Suprapubic skin (tissue), 4 donors: ENCODE results near the gene NDUFS1. TPM values are rescaled to one million over a fixed set of nuclear protein-coding genes. Genes with fewer than 3 reads are reported as not detected.
"Not testable (repeated sequence)": the region's sequence is repeated elsewhere in the genome, so short reads cannot be mapped to it uniquely, and the experiment has no call there.

ENCODE experiments used
- DNase-seq, 2 donors: peaks; one replicate each; pipeline ENCODE4 v3.0.0-alpha.2; 2019; ENCODE audit warnings: low spot score in 2 of 2
- H3K27ac ChIP-seq: fragments of 200-600 bp; sonication (generic); one replicate; pipeline ENCODE4 v1.5.1; 2019
- H3K27me3 ChIP-seq: fragments of 200-600 bp; sonication (generic); one replicate; pipeline ENCODE4 v1.5.1; 2019
- H3K36me3 ChIP-seq: fragments of 200-600 bp; sonication (generic); one replicate; pipeline ENCODE4 v1.5.1; 2019
- H3K4me1 ChIP-seq: fragments of 200-600 bp; sonication (generic); one replicate; pipeline ENCODE4 v1.5.1; 2019
- H3K4me3 ChIP-seq: fragments of 200-600 bp; sonication (generic); one replicate; pipeline ENCODE4 v1.5.1; 2019; ENCODE audit warnings: mild to moderate bottlenecking
- H3K9me3 ChIP-seq: fragments of 200-600 bp; sonication (generic); one replicate; pipeline ENCODE4 v1.5.1; 2019
- CTCF ChIP-seq, 2 donors: fragments of 200-600 bp in 1 of 2; fragments of 450-650 bp in 1 of 2; sonication (generic) in 1 of 2; IDR thresholded peaks; one replicate each; pipeline ENCODE4 v1.5.1; 2016 to 2019; ENCODE audit warnings: antibody characterized with exemption in 2 of 2, mild to moderate bottlenecking in 1 of 2, moderate library complexity in 1 of 2
- EP300 ChIP-seq: sonication (generic); formaldehyde crosslinking; IDR thresholded peaks from one replicate; pipeline ENCODE4 v1.6.1; 2017; ENCODE audit warnings: antibody characterized with exemption
- POLR2A ChIP-seq, 2 donors: fragments of 450-650 bp; IDR thresholded peaks; one replicate each; pipeline ENCODE4 v1.6.1; 2017; ENCODE audit warnings: antibody characterized with exemption in 2 of 2, mild to moderate bottlenecking in 2 of 2, moderate library complexity in 2 of 2
- POLR2AphosphoS5 ChIP-seq, 3 donors: sonication (generic); formaldehyde crosslinking; IDR thresholded peaks; one replicate each; pipeline ENCODE4 v1.6.1; 2017; ENCODE audit warnings: antibody characterized with exemption in 3 of 3
- WGBS: methylation state at CpG from one replicate; pipeline ENCODE4 v1.1.5; 2018; 5-methylcytosine and 5-hydroxymethylcytosine counted together
- total RNA-seq, 4 donors: library from RNA; depleted of rRNA; stranded (reverse); fragments of >200 nt; gene quantifications; one replicate each; pipeline ENCODE4 v1.1.0, GENCODE V29; 2016

Gene NDUFS1
- total RNA-seq, 4 donors from 2014 or later: 65.7 to 74.2 (median 69.9) TPM

GRCh38 chr2:206173147-206173546 is 13.9 kb upstream of the NDUFS1 start:
- Histone ChIP-seq H3K36me3 (peaks cover under 1% of the 10 kb centered on the region), H3K27ac (no peak overlapping the region)
- 96% methylated on average over 4 of the region's 4 CpGs for WGBS

GRCh38 chr2:206171624-206172397 is 12.6 kb upstream of the NDUFS1 start:
- no CpG with 5 or more reads among the region's 52 CpGs for WGBS
- H3K36me3 ChIP-seq, DNase-seq: not testable (repeated sequence)

More at GRCh38 chr2:206173147-206173546, 13.9 kb upstream of the NDUFS1 start:
- Histone ChIP-seq H3K9me3 (no peaks in the 10 kb centered on the region), H3K4me3 (no peak overlapping the region), H3K27me3 (no peaks in the 10 kb centered on the region), H3K4me1 (no peaks in the 10 kb centered on the region)
- no peak for DNase-seq
- no peak for TF ChIP-seq POLR2AphosphoS5 (IDR thresholded peaks at IDR 0.05)
- no peak for TF ChIP-seq EP300
- TF ChIP-seq CTCF (IDR thresholded peaks at IDR 0.05): no peak
- TF ChIP-seq POLR2A (IDR thresholded peaks at IDR 0.05): no peak

DNA sequence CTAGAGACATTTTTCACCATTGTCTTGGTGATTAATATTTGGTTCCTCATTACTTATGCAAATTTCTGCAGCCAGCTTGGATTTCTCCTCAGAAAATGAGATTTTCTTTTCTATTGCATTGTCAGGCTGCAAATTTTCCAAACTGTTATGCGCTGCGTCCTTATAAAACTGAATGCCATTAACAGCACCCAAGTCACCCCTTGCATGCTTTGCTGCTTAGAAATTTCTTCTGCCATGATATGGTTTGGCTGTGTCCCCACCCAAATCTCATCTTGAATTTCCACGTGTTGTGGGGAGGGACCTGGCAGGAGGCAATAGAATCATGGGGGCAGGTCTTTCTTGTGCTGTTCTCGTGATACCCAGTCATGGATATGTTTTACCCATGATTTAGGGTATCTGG is 9.0 kb upstream of the NDUFS1 start:
- peaks cover 14% of the 10 kb centered on the region for H3K36me3 ChIP-seq
- not testable (repeated sequence) for H3K27ac ChIP-seq, H3K4me3 ChIP-seq, DNase-seq, H3K9me3 ChIP-seq, H3K27me3 ChIP-seq, H3K4me1 ChIP-seq
- 97% methylated on average over 4 of the region's 4 CpGs for WGBS

More at GRCh38 chr2:206171624-206172397, 12.6 kb upstream of the NDUFS1 start:
- H3K4me1 ChIP-seq, H3K27ac ChIP-seq, H3K27me3 ChIP-seq, H3K9me3 ChIP-seq, H3K4me3 ChIP-seq: not testable (repeated sequence)

DNA sequence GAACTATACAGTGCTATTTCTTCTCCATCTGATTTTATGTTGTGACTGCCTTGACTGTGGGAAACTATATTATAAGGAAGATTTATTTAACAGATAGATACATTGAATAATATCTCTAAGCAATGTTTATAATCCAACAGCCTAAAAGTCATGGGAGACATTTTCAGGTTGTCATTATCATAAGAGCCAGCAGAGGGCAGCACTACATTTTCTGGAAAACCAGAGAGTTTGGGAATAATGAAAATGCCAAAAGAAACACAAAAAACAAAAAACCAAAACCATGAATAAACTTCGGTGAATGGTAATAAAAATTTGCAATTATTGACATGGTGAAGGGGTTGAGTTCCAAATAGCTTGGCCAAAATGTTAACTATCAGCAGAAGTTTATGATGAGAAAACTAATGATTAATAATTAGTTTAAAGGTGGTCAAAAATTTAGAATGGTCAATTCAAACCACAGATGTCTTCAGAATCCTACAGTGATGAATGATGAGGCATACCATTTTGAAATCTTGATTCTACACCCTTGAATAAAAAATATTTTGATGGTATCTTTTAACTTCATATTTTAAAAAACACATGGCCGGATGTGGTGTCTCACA is 5.1 kb upstream of the NDUFS1 start:
- Histone ChIP-seq H3K4me3 (no peak overlapping the region), H3K4me1 (peaks cover 17% of the 10 kb centered on the region), H3K27ac (no peak overlapping the region), H3K9me3 (no peaks in the 10 kb centered on the region), H3K36me3 (peaks cover 34% of the 10 kb centered on the region), H3K27me3 (no peaks in the 10 kb centered on the region)
- TF ChIP-seq EP300: no peak
- TF ChIP-seq CTCF (IDR thresholded peaks at IDR 0.05): peak; percentile 54 to 64
- WGBS: 56% methylated on average over 2 of the region's 2 CpGs
- no peak for DNase-seq

DNA sequence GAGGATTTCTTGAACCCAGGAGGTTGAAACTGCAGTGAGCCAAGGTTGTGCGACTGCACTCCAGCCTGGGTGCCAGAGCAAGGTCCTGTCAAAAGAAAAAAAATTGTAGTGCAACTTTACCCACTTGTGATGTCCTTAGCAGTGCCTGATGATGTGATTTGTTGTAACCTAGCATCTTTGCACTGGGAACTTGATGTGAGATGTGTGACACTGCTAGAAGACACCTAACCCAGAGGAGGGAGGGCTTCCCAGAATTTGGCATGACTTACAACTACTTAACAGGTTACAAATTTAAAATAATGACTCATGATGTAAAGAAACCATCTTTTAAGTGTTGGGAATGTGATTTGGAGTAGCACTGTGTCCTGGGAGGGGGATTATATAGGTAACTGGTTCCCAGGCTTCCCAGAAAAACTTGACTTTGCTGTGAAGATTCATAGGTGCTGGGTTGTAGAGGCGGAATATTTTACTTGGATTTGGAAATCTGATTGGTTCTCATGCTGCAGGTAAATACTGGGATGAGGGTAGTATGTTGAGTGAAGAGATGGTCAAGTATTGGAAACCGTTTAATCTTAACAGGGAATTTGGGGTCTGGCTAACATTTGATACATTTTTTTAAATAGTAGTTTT is 4.1 kb upstream of the NDUFS1 start:
- 80% methylated on average over 3 of the region's 3 CpGs for WGBS
- no peak for DNase-seq
- Histone ChIP-seq H3K27ac (no peak overlapping the region), H3K9me3 (no peaks in the 10 kb centered on the region), H3K4me1 (peaks cover 17% of the 10 kb centered on the region), H3K36me3 (peaks cover 34% of the 10 kb centered on the region), H3K27me3 (no peaks in the 10 kb centered on the region), H3K4me3 (no peak overlapping the region)
- TF ChIP-seq CTCF (IDR thresholded peaks at IDR 0.05): no peak
- TF ChIP-seq POLR2AphosphoS5 (IDR thresholded peaks at IDR 0.05): no peak
- no peak for TF ChIP-seq POLR2A (IDR thresholded peaks at IDR 0.05)
- TF ChIP-seq EP300: no peak

DNA sequence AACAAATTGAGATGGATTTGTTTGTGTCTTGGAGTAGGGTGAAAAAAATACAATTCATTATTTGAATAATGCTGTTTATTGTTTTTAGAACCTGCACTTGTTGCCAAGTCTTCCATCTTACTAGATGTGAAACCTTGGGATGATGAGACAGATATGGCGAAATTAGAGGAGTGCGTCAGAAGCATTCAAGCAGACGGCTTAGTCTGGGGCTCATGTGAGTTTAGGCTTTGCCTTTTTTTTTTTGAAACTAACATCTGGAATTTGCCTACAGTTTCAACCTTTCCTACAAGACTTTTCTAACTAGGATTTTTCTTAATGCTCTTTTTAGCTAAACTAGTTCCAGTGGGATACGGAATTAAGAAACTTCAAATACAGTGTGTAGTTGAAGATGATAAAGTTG is 3.2 kb upstream of the NDUFS1 start:
- not testable (repeated sequence) for H3K27me3 ChIP-seq, H3K4me3 ChIP-seq, H3K27ac ChIP-seq, DNase-seq, H3K9me3 ChIP-seq
- peaks cover 26% of the 10 kb centered on the region for H3K36me3 ChIP-seq
- H3K4me1 ChIP-seq: peaks cover 21% of the 10 kb centered on the region
- 89% methylated on average over 4 of the region's 4 CpGs for WGBS
